K562 (cell line): ENCODE results near the gene TMEM161B. TPM values are rescaled to one million over a fixed set of nuclear protein-coding genes. Genes with fewer than 3 reads are reported as not detected.
A peak's percentile ranks its signal among the peaks of the same experiment; 100 is the strongest.

Experiments used
- ATAC-seq: fragments of 200-7000 bp; cut with Tn5 transposase; 3 replicates; pipeline ENCODE4 v1.9.1; 2020; ENCODE audit warnings: moderate library complexity
- BruUV-seq: library from RNA; stranded (reverse); fragments of 400-500 nt; replicated peaks from 2 replicates; lab custom pipeline; 2021; lab: Mats Ljungman, UMichigan
- CTCF ChIA-PET: fragments of 300-600 bp; formaldehyde crosslinking; extraction: SDS; loops from one replicate; lab custom pipeline; 2021; ENCODE audit warnings: low intra/inter-chr PET ratio; lab: Yijun Ruan, JAX
- POLR2A ChIA-PET: fragments of 300-600, 350-650 bp; sonication (Branson Sonifier 250); formaldehyde crosslinking; extraction: SDS; loops from one replicate; lab custom pipeline; 2021; ENCODE audit warnings: antibody characterized with exemption, inconsistent platforms; lab: Yijun Ruan, JAX
- DNase-seq, 4 experiments: peaks; one replicate each; pipeline versions ENCODE4 v3.0.0 to v3.0.0-alpha.2; 2011 to 2018; ENCODE audit warnings: low spot score in 3 of 4, mixed read lengths in 3 of 4; ENCODE audit errors: extremely low read depth in 1 of 4
- FAIRE-seq: peaks from 2 replicates; lab custom pipeline; 2011; peaks lifted over from hg19 to GRCh38; lab: Jason Lieb, UNC
- H2AFZ ChIP-seq: 2 replicates; pipeline ENCODE4 v1.6.0; 2011; ENCODE audit warnings: low read depth, low read length, control low read depth, inconsistent platforms
- H3K27ac ChIP-seq: fragments of 200-600 bp; 3 replicates; pipeline ENCODE4 v1.8.0; 2011; ENCODE audit warnings: low read depth, mild to moderate bottlenecking, control low read depth, inconsistent platforms, low read length, moderate library complexity, mixed read lengths; ENCODE audit errors: extremely low read depth
- H3K27me3 ChIP-seq, 2 experiments: fragments of 300-600 bp in 1 of 2; 2 replicates in 1 of 2; 3 replicates in 1 of 2; pipeline versions ENCODE4 v1.6.0 to v1.8.0; 2011; ENCODE audit warnings: inconsistent platforms in 2 of 2, low read length in 2 of 2, mild to moderate bottlenecking in 1 of 2, mixed read lengths in 1 of 2, moderate library complexity in 1 of 2; ENCODE audit not compliant: control insufficient read depth in 2 of 2, insufficient read depth in 2 of 2
- H3K36me3 ChIP-seq: fragments of 300-600 bp; 3 replicates; pipeline ENCODE4 v1.8.0; 2011; ENCODE audit warnings: mild to moderate bottlenecking, low read length, inconsistent platforms; ENCODE audit not compliant: control insufficient read depth, insufficient read depth
- H3K4me1 ChIP-seq, 2 experiments: fragments of 200-600 bp in 1 of 2; replicated peaks in 1 of 2; 2 replicates in 1 of 2; 3 replicates in 1 of 2; pipeline versions ENCODE4 v1.5.1 to v1.8.0; 2011; ENCODE audit warnings: inconsistent platforms in 2 of 2, low read length in 2 of 2, mild to moderate bottlenecking in 1 of 2, mixed read lengths in 1 of 2, moderate library complexity in 1 of 2; ENCODE audit not compliant: control insufficient read depth in 2 of 2, insufficient read depth in 2 of 2
- H3K4me2 ChIP-seq: 2 replicates; pipeline ENCODE4 v1.6.1; 2011; ENCODE audit warnings: low read length, control low read depth, inconsistent platforms, mixed read lengths; ENCODE audit not compliant: insufficient read depth
- H3K4me3 ChIP-seq: fragments of 200-600 bp; sonication (generic), shearing (Covaris generic); 2 replicates; pipeline ENCODE4 v1.5.1; 2016; ENCODE audit warnings: control low read depth, inconsistent platforms
- H3K79me2 ChIP-seq: fragments of 200-600 bp; 3 replicates; pipeline ENCODE4 v1.8.0; 2011; ENCODE audit warnings: low read length, inconsistent platforms; ENCODE audit not compliant: control insufficient read depth, insufficient read depth
- H3K9ac ChIP-seq, 2 experiments: 2 replicates each; pipeline versions ENCODE4 v1.6.0 to v1.6.1; 2011; ENCODE audit warnings: low read depth in 2 of 2, low read length in 2 of 2, control low read depth in 1 of 2, inconsistent platforms in 1 of 2, mild to moderate bottlenecking in 1 of 2, mixed read lengths in 1 of 2; ENCODE audit not compliant: insufficient read depth in 1 of 2
- H3K9me1 ChIP-seq: one replicate; pipeline ENCODE4 v1.6.0; 2011; ENCODE audit warnings: inconsistent platforms, mild to moderate bottlenecking, low read length, moderate library complexity; ENCODE audit not compliant: control insufficient read depth, insufficient read depth
- H3K9me3 ChIP-seq: replicated peaks from 2 replicates; pipeline ENCODE4 v1.5.1; 2011; ENCODE audit warnings: low read depth, low read length, inconsistent platforms; ENCODE audit not compliant: control insufficient read depth, insufficient read depth
- H4K20me1 ChIP-seq: replicated peaks from 2 replicates; pipeline ENCODE4 v1.6.1; 2011; ENCODE audit warnings: low read length, inconsistent platforms, mixed read lengths; ENCODE audit not compliant: control insufficient read depth, insufficient read depth
- BACH1 ChIP-seq: fragments of 200-800 bp; sonication (Bioruptor generic); IDR thresholded peaks from 2 replicates; pipeline ENCODE4 v1.6.1; 2016; ENCODE audit warnings: missing genetic modification characterization, missing compliant biosample characterization
- C11orf30 ChIP-seq: fragments of 450-650 bp; IDR thresholded peaks from 2 replicates; pipeline ENCODE4 v1.6.1; 2016; ENCODE audit warnings: low read depth, mild to moderate bottlenecking
- GTF2E2 ChIP-seq: fragments of 200-800 bp; sonication (Bioruptor generic); IDR thresholded peaks from 2 replicates; pipeline ENCODE4 v1.6.1; 2016; ENCODE audit warnings: missing genetic modification characterization, missing compliant biosample characterization
- ILK ChIP-seq: fragments of 450-650 bp; IDR thresholded peaks from 2 replicates; pipeline ENCODE4 v1.6.1; 2016; ENCODE audit warnings: missing genetic modification characterization, low read depth, mild to moderate bottlenecking, missing compliant biosample characterization, moderate library complexity, borderline replicate concordance
- LEF1 ChIP-seq: fragments of 450-650 bp; IDR thresholded peaks from 2 replicates; pipeline ENCODE4 v1.6.1; 2016; ENCODE audit warnings: mild to moderate bottlenecking
- MCM5 ChIP-seq: fragments of 450-650 bp; IDR thresholded peaks from 2 replicates; pipeline ENCODE4 v1.6.1; 2016; ENCODE audit warnings: low read depth
- PHF8 ChIP-seq: fragments of 200-600 bp; sonication (generic); IDR thresholded peaks from 2 replicates; pipeline ENCODE4 v1.6.1; 2012; ENCODE audit warnings: mixed run types, mild to moderate bottlenecking, inconsistent platforms, low read length, moderate library complexity, borderline replicate concordance
- TAF15 ChIP-seq: fragments of 200-400 bp; formaldehyde crosslinking; IDR thresholded peaks from 2 replicates; pipeline ENCODE4 v1.6.1; 2017; ENCODE audit warnings: mild to moderate bottlenecking, low read depth, low read length, moderate library complexity
- WHSC1 ChIP-seq: IDR thresholded peaks from one replicate; pipeline ENCODE4 v1.6.1; 2012; ENCODE audit warnings: low read length, control low read depth, inconsistent platforms
- ZBTB9 ChIP-seq: fragments of 450-650 bp; formaldehyde crosslinking; IDR thresholded peaks from 2 replicates; pipeline ENCODE4 v1.4.0; 2020; ENCODE audit warnings: mild to moderate bottlenecking, moderate library complexity
- ZKSCAN1 ChIP-seq: fragments of 150-350 bp; IDR thresholded peaks from 2 replicates; pipeline ENCODE4 v1.6.1; 2016; ENCODE audit warnings: low read depth, low read length
- ZNF232 ChIP-seq: sonication (generic); formaldehyde crosslinking; IDR thresholded peaks from 2 replicates; pipeline ENCODE4 v1.8.0; 2022; ENCODE audit warnings: mild to moderate bottlenecking, missing genetic modification reagents
- WGBS: fragments of 100-300 bp; shearing (Covaris generic); methylation state at CpG from one replicate; pipeline ENCODE4 v1.1.6; 2016; ENCODE audit warnings: low coverage, mixed read lengths; ENCODE audit not compliant: insufficient coverage; ENCODE audit errors: missing lambda C conversion rate; 5-methylcytosine and 5-hydroxymethylcytosine counted together
- in situ Hi-C: fragments of 300-500 bp; cut with MboI; formaldehyde crosslinking; loops from 4 replicates; pipeline ENCODE4 v1.15.0; 2018; ENCODE audit warnings: inconsistent platforms, mixed read lengths
- intact Hi-C: fragments of 100-400 bp; cut with micrococcal nuclease; formaldehyde crosslinking; loops from 2 replicates; pipeline ENCODE4 v1.14.2; 2022
- polyA plus RNA-seq, 8 experiments: library from polyadenylated mRNA; depleted of rRNA in 4 of 8; stranded (reverse) in 5 of 8; unstranded in 3 of 8; fragments of >200 nt; fragmentation: Nextera tagmentation in 2 of 8; fragmentation: Illumina TruSeq in 1 of 8; extraction: Ambion mirVana in 2 of 8; extraction: Trizol in 1 of 8; gene quantifications; 2 replicates each; pipeline versions ENCODE4 v1.2.1 to v1.2.3, GENCODE V29; 2011 to 2014; ENCODE audit warnings: inconsistent platforms in 1 of 8, missing spikeins in 1 of 8
- total RNA-seq, 7 experiments: library from RNA; depleted of rRNA in 6 of 7; stranded (reverse); fragments of >200 nt in 6 of 7; fragmentation: Illumina TruSeq in 2 of 7; extraction: Trizol in 2 of 7; gene quantifications; 2 replicates each; pipeline versions ENCODE4 v1.2.1 to v1.2.3, GENCODE V29; 2011 to 2021; ENCODE audit warnings: low replicate concordance in 1 of 7
- TF ChIP-seq, protein P1 (sequence below): fragments of 200-800 bp; sonication (Bioruptor generic); IDR thresholded peaks from 2 replicates; pipeline ENCODE4 v1.6.1; 2017; ENCODE audit warnings: missing genetic modification characterization, missing compliant biosample characterization

The TMEM161B gene
- total and polyA plus RNA-seq, 9 of the 15 experiments (the other 6 are each of a cell fraction or from before 2014, with no cell fraction given): 18.9 to 57.1 (median 40.6) TPM

GRCh38 chr5:88207575-88207974 lies 61.1 kb downstream of the TMEM161B start:
- no peak for ATAC-seq
- H3K9me1 ChIP-seq: no peaks in the 10 kb centered on the region
- WGBS: 97% methylated on average over 3 of the region's 3 CpGs
- no peak overlapping the region for H3K4me3 ChIP-seq
- H3K27me3 ChIP-seq: no peaks in the 10 kb centered on the region
- intact Hi-C loops (no loop called here), in situ Hi-C loops (no loop called here)
- H3K27ac ChIP-seq: no peak overlapping the region
- H3K79me2 ChIP-seq: no peaks in the 10 kb centered on the region
- no peak overlapping the region for H2AFZ ChIP-seq
- H3K36me3 ChIP-seq: peaks cover 60% of the 10 kb centered on the region
- TF ChIP-seq TAF15: no peak
- TF ChIP-seq C11orf30: no peak
- H4K20me1 ChIP-seq: no peaks in the 10 kb centered on the region
- no peak overlapping the region for H3K9ac ChIP-seq
- no peak for DNase-seq
- FAIRE-seq: no peak
- no peak overlapping the region for H3K4me2 ChIP-seq
- no peaks in the 10 kb centered on the region for H3K4me1 ChIP-seq
- ChIA-PET POLR2A (no interaction called here), CTCF (no interaction called here)
- no peaks in the 10 kb centered on the region for H3K9me3 ChIP-seq
- no TSS peak for BruUV-seq

DNA sequence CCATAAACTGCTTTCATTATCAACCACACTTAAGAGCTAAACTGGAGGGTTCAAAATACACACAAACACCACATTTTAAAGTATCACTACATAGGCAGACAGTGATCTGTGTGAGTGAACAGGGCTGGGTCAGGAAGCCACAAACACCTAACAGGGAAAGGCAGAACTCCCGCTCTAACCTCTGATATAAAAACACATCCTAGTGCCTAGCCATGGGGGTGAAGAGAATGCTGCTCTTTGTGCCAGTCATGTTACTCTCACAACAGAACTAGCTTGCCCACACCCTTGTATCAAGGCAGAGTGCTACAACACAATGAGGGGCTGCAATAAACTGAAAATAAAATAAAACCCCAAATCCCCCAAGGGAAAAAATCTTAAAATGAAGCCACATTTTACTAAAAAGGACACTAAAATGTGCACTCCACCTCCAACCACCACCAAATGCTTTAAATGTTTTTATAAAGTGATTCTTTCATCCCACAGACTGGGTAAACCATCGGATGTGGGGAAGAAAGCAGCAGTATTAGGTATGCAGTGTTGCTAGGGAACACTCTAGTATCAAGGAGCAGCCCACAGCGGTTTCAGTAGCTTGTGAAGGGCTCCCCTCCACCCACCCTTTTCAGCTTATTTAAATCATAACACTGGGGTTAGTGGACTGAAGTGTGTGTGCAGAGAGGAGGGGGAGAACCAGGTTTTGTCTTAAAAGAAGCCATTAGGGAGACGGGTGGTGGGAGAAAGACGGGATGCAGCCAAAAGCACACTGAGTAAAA lies 64.5 kb downstream of the TMEM161B start:
- no peak overlapping the region for H3K27ac ChIP-seq
- no peaks in the 10 kb centered on the region for H4K20me1 ChIP-seq
- H3K79me2 ChIP-seq: no peaks in the 10 kb centered on the region
- CTCF ChIA-PET: no interaction called here
- peak; percentile 51 for FAIRE-seq
- BruUV-seq: no TSS peak
- peaks cover 67% of the 10 kb centered on the region for H3K36me3 ChIP-seq
- H3K4me3 ChIP-seq: no peak overlapping the region
- H3K4me2 ChIP-seq: no peak overlapping the region
- H3K4me1 ChIP-seq: no peaks in the 10 kb centered on the region
- POLR2A ChIA-PET: interaction anchor here (0.7 kb wide), 1 partner anchor 12 kb away, joined by 3 read pairs; no protein-coding TSS in a partner anchor
- intact Hi-C loops (no loop called here), in situ Hi-C loops (no loop called here)
- H2AFZ ChIP-seq: no peak overlapping the region
- no peaks in the 10 kb centered on the region for H3K9me1 ChIP-seq
- no peak for ATAC-seq
- 80% methylated on average over 2 of the region's 5 CpGs for WGBS
- no peaks in the 10 kb centered on the region for H3K9me3 ChIP-seq
- H3K27me3 ChIP-seq: no peaks in the 10 kb centered on the region
- DNase-seq: no peak
- H3K9ac ChIP-seq: no peak overlapping the region
- TF ChIP-seq MCM5: no peak
- no peak for TF ChIP-seq ILK (tag)
- no peak for TF ChIP-seq ZBTB9 (CRISPR knock-in tag)
- TF ChIP-seq PHF8: no peak
- no peak for TF ChIP-seq ZNF232 (CRISPR knock-in tag)
- no peak for TF ChIP-seq BACH1 (tag)
- no peak for TF ChIP-seq GTF2E2 (tag)
- TF ChIP-seq LEF1: no peak
- no peak for TF ChIP-seq TAF15
- TF ChIP-seq, protein P1, sequence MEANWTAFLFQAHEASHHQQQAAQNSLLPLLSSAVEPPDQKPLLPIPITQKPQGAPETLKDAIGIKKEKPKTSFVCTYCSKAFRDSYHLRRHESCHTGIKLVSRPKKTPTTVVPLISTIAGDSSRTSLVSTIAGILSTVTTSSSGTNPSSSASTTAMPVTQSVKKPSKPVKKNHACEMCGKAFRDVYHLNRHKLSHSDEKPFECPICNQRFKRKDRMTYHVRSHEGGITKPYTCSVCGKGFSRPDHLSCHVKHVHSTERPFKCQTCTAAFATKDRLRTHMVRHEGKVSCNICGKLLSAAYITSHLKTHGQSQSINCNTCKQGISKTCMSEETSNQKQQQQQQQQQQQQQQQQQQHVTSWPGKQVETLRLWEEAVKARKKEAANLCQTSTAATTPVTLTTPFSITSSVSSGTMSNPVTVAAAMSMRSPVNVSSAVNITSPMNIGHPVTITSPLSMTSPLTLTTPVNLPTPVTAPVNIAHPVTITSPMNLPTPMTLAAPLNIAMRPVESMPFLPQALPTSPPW (CRISPR knock-in tag): no peak
- no peak for TF ChIP-seq WHSC1
- no peak for TF ChIP-seq ZKSCAN1
